H9 (cell line): ENCODE measurements around the gene PHF1. TPM values are rescaled to one million over a fixed set of nuclear protein-coding genes. Genes with fewer than 3 reads are reported as not detected.

Experiments used
- DNase-seq: peaks from one replicate; pipeline ENCODE4 v3.0.0-alpha.2; 2017
- H2AFZ ChIP-seq: one replicate; pipeline ENCODE4 v1.6.1; 2013; ENCODE audit warnings: mild to moderate bottlenecking, low read length, control low read depth, moderate library complexity
- H2AK5ac ChIP-seq: 2 replicates; pipeline ENCODE4 v1.6.1; 2013; ENCODE audit warnings: low read length, control low read depth, mixed read lengths; ENCODE audit not compliant: insufficient read length
- H2BK120ac ChIP-seq: one replicate; pipeline ENCODE4 v1.6.1; 2013; ENCODE audit warnings: low read depth, mild to moderate bottlenecking, low read length, control low read depth, inconsistent platforms; ENCODE audit not compliant: poor library complexity, severe bottlenecking
- H2BK12ac ChIP-seq: 2 replicates; pipeline ENCODE4 v1.6.1; 2013; ENCODE audit warnings: low read length, control low read depth, mixed read lengths, low read depth; ENCODE audit not compliant: insufficient read length
- H2BK15ac ChIP-seq: 2 replicates; pipeline ENCODE4 v1.6.1; 2013; ENCODE audit warnings: low read depth, low read length, control low read depth
- H2BK20ac ChIP-seq: one replicate; pipeline ENCODE4 v1.6.1; 2013; ENCODE audit warnings: low read depth, mild to moderate bottlenecking, low read length, control low read depth, inconsistent platforms; ENCODE audit not compliant: poor library complexity, severe bottlenecking
- H2BK5ac ChIP-seq: 2 replicates; pipeline ENCODE4 v1.6.1; 2013; ENCODE audit warnings: low read length, control low read depth, mixed read lengths; ENCODE audit not compliant: insufficient read length
- H3K14ac ChIP-seq: 2 replicates; pipeline ENCODE4 v1.6.1; 2013; ENCODE audit warnings: low read length, control low read depth; ENCODE audit not compliant: insufficient read depth
- H3K18ac ChIP-seq: 2 replicates; pipeline ENCODE4 v1.6.1; 2013; ENCODE audit warnings: low read depth, mild to moderate bottlenecking, mixed read lengths, low read length, control low read depth; ENCODE audit not compliant: insufficient read length
- H3K23ac ChIP-seq: 2 replicates; pipeline ENCODE4 v1.6.1; 2013; ENCODE audit warnings: low read length, control low read depth, mixed read lengths, low read depth; ENCODE audit not compliant: insufficient read length
- H3K23me2 ChIP-seq: 2 replicates; pipeline ENCODE4 v1.6.1; 2013; ENCODE audit warnings: low read depth, mild to moderate bottlenecking, mixed read lengths, low read length, control low read depth; ENCODE audit not compliant: insufficient read length, poor library complexity, severe bottlenecking
- H3K27ac ChIP-seq: 2 replicates; pipeline ENCODE4 v1.5.1; 2013; ENCODE audit warnings: low read length, control low read depth, mixed read lengths, low read depth; ENCODE audit not compliant: insufficient read length
- H3K27me3 ChIP-seq: 2 replicates; pipeline ENCODE4 v1.6.1; 2013; ENCODE audit warnings: low read length, control low read depth, inconsistent platforms; ENCODE audit not compliant: insufficient read depth
- H3K4ac ChIP-seq: 2 replicates; pipeline ENCODE4 v1.6.1; 2013; ENCODE audit warnings: low read depth, mild to moderate bottlenecking, control low read depth, inconsistent platforms, low read length, moderate library complexity
- H3K4me1 ChIP-seq: 2 replicates; pipeline ENCODE4 v1.6.1; 2013; ENCODE audit warnings: low read length, control low read depth, inconsistent platforms; ENCODE audit not compliant: insufficient read depth
- H3K4me2 ChIP-seq: 2 replicates; pipeline ENCODE4 v1.6.1; 2013; ENCODE audit warnings: low read length, control low read depth, mixed read lengths; ENCODE audit not compliant: insufficient read length, insufficient read depth
- H3K56ac ChIP-seq: 2 replicates; pipeline ENCODE4 v1.6.1; 2013; ENCODE audit warnings: low read depth, mild to moderate bottlenecking, mixed read lengths, low read length, control low read depth; ENCODE audit not compliant: insufficient read length
- H3K79me1 ChIP-seq: 2 replicates; pipeline ENCODE4 v1.6.1; 2013; ENCODE audit warnings: low read depth, mild to moderate bottlenecking, moderate library complexity, low read length, control low read depth, inconsistent platforms; ENCODE audit not compliant: insufficient read depth, poor library complexity, severe bottlenecking
- H3K79me2 ChIP-seq: 2 replicates; pipeline ENCODE4 v1.6.1; 2013; ENCODE audit warnings: low read length, control low read depth, inconsistent platforms; ENCODE audit not compliant: insufficient read depth
- H3K9ac ChIP-seq: 2 replicates; pipeline ENCODE4 v1.6.1; 2013; ENCODE audit warnings: low read length, control low read depth, mixed read lengths; ENCODE audit not compliant: insufficient read length; ENCODE audit errors: extremely low read depth
- H3K9me3 ChIP-seq: one replicate; pipeline ENCODE4 v1.6.1; 2013; ENCODE audit warnings: low read depth, low read length, inconsistent platforms; ENCODE audit not compliant: control insufficient read depth
- H3T11ph ChIP-seq: one replicate; pipeline ENCODE4 v1.6.1; 2013; ENCODE audit warnings: mild to moderate bottlenecking, low read length, control low read depth, inconsistent platforms
- H4K20me1 ChIP-seq: one replicate; pipeline ENCODE4 v1.6.1; 2013; ENCODE audit not compliant: control insufficient read depth, insufficient read length, insufficient read depth
- H4K5ac ChIP-seq: 2 replicates; pipeline ENCODE4 v1.6.1; 2013; ENCODE audit warnings: low read depth, mild to moderate bottlenecking, mixed read lengths, low read length, control low read depth; ENCODE audit not compliant: insufficient read length
- H4K8ac ChIP-seq: replicated peaks from 2 replicates; pipeline ENCODE4 v1.6.1; 2013; ENCODE audit warnings: low read length, control low read depth, mixed read lengths, low read depth; ENCODE audit not compliant: insufficient read length
- H4K91ac ChIP-seq: 2 replicates; pipeline ENCODE4 v1.6.1; 2013; ENCODE audit warnings: low read depth, mild to moderate bottlenecking, moderate library complexity, mixed read lengths, low read length, control low read depth; ENCODE audit not compliant: insufficient read length
- H3K27ac Mint-ChIP-seq, 3 experiments: 2 replicates in 2 of 3; 3 replicates in 1 of 3; pipeline ENCODE4 v1.8.0; 2020 to 2021; ENCODE audit warnings: mixed read lengths in 3 of 3, mild to moderate bottlenecking in 1 of 3, moderate library complexity in 1 of 3
- H3K27me3 Mint-ChIP-seq: 2 replicates; pipeline ENCODE4 v1.8.0; 2021; ENCODE audit warnings: low read depth, mild to moderate bottlenecking, moderate library complexity, mixed read lengths
- H3K36me3 Mint-ChIP-seq, 3 experiments: 2 replicates in 2 of 3; 3 replicates in 1 of 3; pipeline ENCODE4 v1.8.0; 2020 to 2021; ENCODE audit warnings: low read depth in 3 of 3, mixed read lengths in 3 of 3; ENCODE audit not compliant: insufficient read depth in 1 of 3
- H3K4me1 Mint-ChIP-seq, 2 experiments: 2 replicates each; pipeline ENCODE4 v1.8.0; 2020; ENCODE audit warnings: mixed read lengths in 2 of 2
- H3K4me3 Mint-ChIP-seq, 2 experiments: 2 replicates in 1 of 2; 3 replicates in 1 of 2; pipeline ENCODE4 v1.8.0; 2020 to 2021; ENCODE audit warnings: mild to moderate bottlenecking in 2 of 2, mixed read lengths in 2 of 2, moderate library complexity in 1 of 2
- H3K9me3 Mint-ChIP-seq, 2 experiments: 2 replicates in 1 of 2; 3 replicates in 1 of 2; pipeline ENCODE4 v1.8.0; 2020; ENCODE audit warnings: mild to moderate bottlenecking in 2 of 2, mixed read lengths in 2 of 2, moderate library complexity in 1 of 2
- WGBS: extraction: QIAGEN DNeasy Blood & Tissue Kit; methylation state at CpG from one replicate; pipeline ENCODE4 v1.1.7; 2013; ENCODE audit warnings: missing lambda C conversion rate, low lambda C conversion rate, mixed read lengths; ENCODE audit not compliant: insufficient read length; ENCODE audit errors: extremely low coverage; 5-methylcytosine and 5-hydroxymethylcytosine counted together
- total RNA-seq: library from RNA; stranded (reverse); gene quantifications from 2 replicates; pipeline ENCODE4 v1.2.1, GENCODE V29; 2021
- TF ChIP-seq, protein P1 (sequence below): fragments of 200-600 bp; sonication (generic); conservative IDR thresholded peaks from 3 replicates; pipeline ENCODE4 v1.8.0; 2021; ENCODE audit warnings: antibody characterized with exemption, mild to moderate bottlenecking

The PHF1 gene
- total RNA-seq, 1 experiment from 2014 or later = 56.8 TPM

DNA sequence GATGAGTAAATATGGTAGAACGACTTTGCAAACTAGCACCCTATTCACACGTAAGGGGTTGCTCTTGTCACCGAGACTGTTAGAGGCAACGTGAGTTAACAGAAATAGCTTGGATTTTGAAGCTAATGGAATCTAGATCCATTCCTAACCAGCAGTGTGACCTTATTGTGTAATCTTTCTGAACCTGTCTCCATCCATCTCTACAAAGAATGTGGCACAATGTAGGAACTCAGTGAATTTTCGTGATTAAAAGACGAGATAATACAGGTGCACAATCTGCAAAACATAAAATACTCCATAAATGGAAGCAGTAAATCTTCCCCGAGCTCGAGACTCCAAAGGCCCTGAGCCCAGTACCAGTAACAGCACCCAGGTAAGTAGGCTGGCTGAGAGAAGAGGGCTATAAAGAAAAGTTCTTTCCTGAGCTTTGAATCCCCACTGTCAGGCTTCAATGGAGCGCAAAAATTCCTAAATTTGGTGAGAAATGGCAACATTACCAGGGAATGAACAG is 20.0 kb upstream of the PHF1 start:
- no peak for DNase-seq
- peak overlapping the region; percentile 91 to 97 (median 94) for H3K27ac Mint-ChIP-seq
- H3K27me3 Mint-ChIP-seq = no peaks in the 10 kb centered on the region
- WGBS = no CpG with 5 or more reads among the region's 9 CpGs
- Histone ChIP-seq H3K27ac (peak overlapping the region; percentile 73), H3K4me1 (peaks cover 2% of the 10 kb centered on the region; the same call in 1 of the 2 replicates), H3K79me2 (peaks cover 34% of the 10 kb centered on the region), H3K9ac (peak overlapping the region; percentile 59), H2AK5ac (no peak overlapping the region), H4K8ac (no peak overlapping the region), H3K4ac (no peak overlapping the region), H3T11ph (peak overlapping the region; percentile 20), H3K9me3 (no peaks in the 10 kb centered on the region), H3K4me2 (peak overlapping the region; percentile 41), H3K79me1 (peaks cover 8% of the 10 kb centered on the region), H3K56ac (no peak overlapping the region), H2BK12ac (no peak overlapping the region), H2AFZ (peak overlapping the region; percentile 50), H3K14ac (no peak overlapping the region; the same call in 1 of the 2 replicates), H4K20me1 (no peaks in the 10 kb centered on the region), H3K23ac (no peak overlapping the region), H2BK120ac (no peak overlapping the region), H3K27me3 (no peaks in the 10 kb centered on the region), H4K5ac (no peak overlapping the region), H2BK5ac (peak overlapping the region; percentile 66), H4K91ac (no peak overlapping the region), H2BK20ac (no peak overlapping the region), H3K23me2 (peaks cover 10% of the 10 kb centered on the region), H3K18ac (no peak overlapping the region), H2BK15ac (no peak overlapping the region)
- TF ChIP-seq, protein P1, sequence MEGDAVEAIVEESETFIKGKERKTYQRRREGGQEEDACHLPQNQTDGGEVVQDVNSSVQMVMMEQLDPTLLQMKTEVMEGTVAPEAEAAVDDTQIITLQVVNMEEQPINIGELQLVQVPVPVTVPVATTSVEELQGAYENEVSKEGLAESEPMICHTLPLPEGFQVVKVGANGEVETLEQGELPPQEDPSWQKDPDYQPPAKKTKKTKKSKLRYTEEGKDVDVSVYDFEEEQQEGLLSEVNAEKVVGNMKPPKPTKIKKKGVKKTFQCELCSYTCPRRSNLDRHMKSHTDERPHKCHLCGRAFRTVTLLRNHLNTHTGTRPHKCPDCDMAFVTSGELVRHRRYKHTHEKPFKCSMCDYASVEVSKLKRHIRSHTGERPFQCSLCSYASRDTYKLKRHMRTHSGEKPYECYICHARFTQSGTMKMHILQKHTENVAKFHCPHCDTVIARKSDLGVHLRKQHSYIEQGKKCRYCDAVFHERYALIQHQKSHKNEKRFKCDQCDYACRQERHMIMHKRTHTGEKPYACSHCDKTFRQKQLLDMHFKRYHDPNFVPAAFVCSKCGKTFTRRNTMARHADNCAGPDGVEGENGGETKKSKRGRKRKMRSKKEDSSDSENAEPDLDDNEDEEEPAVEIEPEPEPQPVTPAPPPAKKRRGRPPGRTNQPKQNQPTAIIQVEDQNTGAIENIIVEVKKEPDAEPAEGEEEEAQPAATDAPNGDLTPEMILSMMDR = no peak
- peak overlapping the region; percentile 94 for H3K4me3 Mint-ChIP-seq
- H3K9me3 Mint-ChIP-seq = no peaks in the 10 kb centered on the region
- H3K36me3 Mint-ChIP-seq = peaks cover 5 to 15% (median 6%) of the 10 kb centered on the region in 3 experiments; a peak in 6 of 7 replicates
- peaks cover 34 to 36% of the 10 kb centered on the region in 2 experiments for H3K4me1 Mint-ChIP-seq
